ENCODE data around the gene HDAC6.

The HDAC6 gene

GRCh38 chrX:48792219-48792618, 9.6 kb upstream of the HDAC6 start:
- no peak for DNase-seq
- WGBS (ENCODE audit: extremely low coverage, insufficient coverage, low lambda C conversion rate): no CpG with 5 or more reads among the region's 7 CpGs
- no peak overlapping the region for H4K8ac ChIP-seq (ENCODE audit: low read depth, low read length)

GRCh38 chrX:48793935-48794334, 7.9 kb upstream of the HDAC6 start:
- Histone ChIP-seq H3K4ac (ENCODE audit: low read depth, low read length) (no peak overlapping the region), H2BK15ac (replicated peaks; ENCODE audit: low read depth) (no peak overlapping the region), H2BK120ac (ENCODE audit: low read depth, low read length) (no peak overlapping the region), H2BK5ac (ENCODE audit: low read length) (no peak overlapping the region), H3K36me3 (ENCODE audit: control insufficient read depth, insufficient read depth, low read length) (no peaks in the 10 kb centered on the region), H3K79me2 (ENCODE audit: control insufficient read depth, insufficient read depth, low read length) (no peaks in the 10 kb centered on the region), H3K27me3 (ENCODE audit: insufficient read depth, low read length, poor library complexity) (no peaks in the 10 kb centered on the region), H4K8ac (ENCODE audit: low read depth, low read length) (no peak overlapping the region), H3K79me1 (ENCODE audit: low read length) (no peaks in the 10 kb centered on the region), H3K4me3 (ENCODE audit: low read length) (no peak overlapping the region), H3K9ac (ENCODE audit: low read length) (no peak overlapping the region), H3K27ac (ENCODE audit: low read depth, low read length) (no peak overlapping the region), H3K18ac (ENCODE audit: low read length) (no peak overlapping the region), H3K4me2 (ENCODE audit: low read length) (no peak overlapping the region), H4K5ac (ENCODE audit: low read length) (no peak overlapping the region), H3K4me1 (ENCODE audit: control insufficient read depth, low read depth, low read length) (no peaks in the 10 kb centered on the region), H3K23ac (ENCODE audit: low read length) (no peak overlapping the region), H3K56ac (ENCODE audit: low read length) (no peak overlapping the region), H2AK5ac (ENCODE audit: low read length) (no peak overlapping the region)
- no peak for DNase-seq
- no CpG with 5 or more reads among the region's 4 CpGs for WGBS (ENCODE audit: extremely low coverage, insufficient coverage, low lambda C conversion rate)

More at GRCh38 chrX:48792219-48792618, 9.6 kb upstream of the HDAC6 start:
- H3K27me3 ChIP-seq (ENCODE audit: insufficient read depth, low read length, poor library complexity): no peaks in the 10 kb centered on the region
- no peak overlapping the region for H4K5ac ChIP-seq (ENCODE audit: low read length)
- H3K9ac ChIP-seq (ENCODE audit: low read length): no peak overlapping the region
- no peak overlapping the region for H3K4me3 ChIP-seq (ENCODE audit: low read length)
- H2BK5ac ChIP-seq (ENCODE audit: low read length): no peak overlapping the region
- no peak overlapping the region for H2BK120ac ChIP-seq (ENCODE audit: low read depth, low read length)
- H3K79me1 ChIP-seq (ENCODE audit: low read length): no peaks in the 10 kb centered on the region
- no peak overlapping the region for H2BK15ac ChIP-seq (replicated peaks; ENCODE audit: low read depth)
- no peaks in the 10 kb centered on the region for H3K79me2 ChIP-seq (ENCODE audit: control insufficient read depth, insufficient read depth, low read length)
- no peak overlapping the region for H2AK5ac ChIP-seq (ENCODE audit: low read length)
- no peak overlapping the region for H3K27ac ChIP-seq (ENCODE audit: low read depth, low read length)
- H3K4me1 ChIP-seq (ENCODE audit: control insufficient read depth, low read depth, low read length): no peaks in the 10 kb centered on the region
- H3K23ac ChIP-seq (ENCODE audit: low read length): no peak overlapping the region
- H3K56ac ChIP-seq (ENCODE audit: low read length): no peak overlapping the region
- no peaks in the 10 kb centered on the region for H3K36me3 ChIP-seq (ENCODE audit: control insufficient read depth, insufficient read depth, low read length)
- no peak overlapping the region for H3K18ac ChIP-seq (ENCODE audit: low read length)
- H3K4ac ChIP-seq (ENCODE audit: low read depth, low read length): no peak overlapping the region
- H3K4me2 ChIP-seq (ENCODE audit: low read length): no peak overlapping the region

GRCh38 chrX:48794340-48794910, 7.4 kb upstream of the HDAC6 start:
- Histone ChIP-seq H3K9ac (ENCODE audit: low read length) (no peak overlapping the region), H3K36me3 (ENCODE audit: control insufficient read depth, insufficient read depth, low read length) (no peaks in the 10 kb centered on the region), H2BK15ac (replicated peaks; ENCODE audit: low read depth) (no peak overlapping the region), H2BK120ac (ENCODE audit: low read depth, low read length) (no peak overlapping the region), H3K4ac (ENCODE audit: low read depth, low read length) (no peak overlapping the region), H3K4me1 (ENCODE audit: control insufficient read depth, low read depth, low read length) (no peaks in the 10 kb centered on the region), H3K79me1 (ENCODE audit: low read length) (no peaks in the 10 kb centered on the region), H3K23ac (ENCODE audit: low read length) (no peak overlapping the region), H3K79me2 (ENCODE audit: control insufficient read depth, insufficient read depth, low read length) (no peaks in the 10 kb centered on the region), H3K56ac (ENCODE audit: low read length) (no peak overlapping the region), H3K27ac (ENCODE audit: low read depth, low read length) (no peak overlapping the region), H3K4me3 (ENCODE audit: low read length) (no peak overlapping the region), H3K4me2 (ENCODE audit: low read length) (no peak overlapping the region), H2AK5ac (ENCODE audit: low read length) (no peak overlapping the region), H2BK5ac (ENCODE audit: low read length) (no peak overlapping the region), H4K8ac (ENCODE audit: low read depth, low read length) (no peak overlapping the region), H3K18ac (ENCODE audit: low read length) (no peak overlapping the region), H4K5ac (ENCODE audit: low read length) (no peak overlapping the region), H3K27me3 (ENCODE audit: insufficient read depth, low read length, poor library complexity) (no peaks in the 10 kb centered on the region)
- no peak for DNase-seq
- no CpG with 5 or more reads among the region's 12 CpGs for WGBS (ENCODE audit: extremely low coverage, insufficient coverage, low lambda C conversion rate)

GRCh38 chrX:48794911-48795515, 6.9 kb upstream of the HDAC6 start:
- Histone ChIP-seq H3K23ac (ENCODE audit: low read length) (no peak overlapping the region), H3K56ac (ENCODE audit: low read length) (no peak overlapping the region), H3K4me3 (ENCODE audit: low read length) (no peak overlapping the region), H2BK15ac (replicated peaks; ENCODE audit: low read depth) (no peak overlapping the region), H3K4me2 (ENCODE audit: low read length) (no peak overlapping the region), H3K79me2 (ENCODE audit: control insufficient read depth, insufficient read depth, low read length) (no peaks in the 10 kb centered on the region), H3K79me1 (ENCODE audit: low read length) (no peaks in the 10 kb centered on the region), H2BK120ac (ENCODE audit: low read depth, low read length) (no peak overlapping the region), H3K4me1 (ENCODE audit: control insufficient read depth, low read depth, low read length) (no peaks in the 10 kb centered on the region), H3K18ac (ENCODE audit: low read length) (no peak overlapping the region), H3K27ac (ENCODE audit: low read depth, low read length) (no peak overlapping the region), H2AK5ac (ENCODE audit: low read length) (no peak overlapping the region), H3K27me3 (ENCODE audit: insufficient read depth, low read length, poor library complexity) (no peaks in the 10 kb centered on the region), H3K36me3 (ENCODE audit: control insufficient read depth, insufficient read depth, low read length) (no peaks in the 10 kb centered on the region), H3K4ac (ENCODE audit: low read depth, low read length) (no peak overlapping the region), H3K9ac (ENCODE audit: low read length) (no peak overlapping the region), H4K5ac (ENCODE audit: low read length) (no peak overlapping the region), H2BK5ac (ENCODE audit: low read length) (no peak overlapping the region), H4K8ac (ENCODE audit: low read depth, low read length) (no peak overlapping the region)
- WGBS (ENCODE audit: extremely low coverage, insufficient coverage, low lambda C conversion rate): no CpG with 5 or more reads among the region's 8 CpGs
- peak; percentile 41 for DNase-seq

- Histone ChIP-seq H2AK5ac (ENCODE audit: low read length) (no peak overlapping the region), H2BK5ac (ENCODE audit: low read length) (no peak overlapping the region), H2BK15ac (replicated peaks; ENCODE audit: low read depth) (no peak overlapping the region), H3K9ac (ENCODE audit: low read length) (no peak overlapping the region), H2BK120ac (ENCODE audit: low read depth, low read length) (no peak overlapping the region), H4K5ac (ENCODE audit: low read length) (no peak overlapping the region), H3K56ac (ENCODE audit: low read length) (no peak overlapping the region), H3K79me2 (ENCODE audit: control insufficient read depth, insufficient read depth, low read length) (no peaks in the 10 kb centered on the region), H3K36me3 (ENCODE audit: control insufficient read depth, insufficient read depth, low read length) (no peaks in the 10 kb centered on the region), H3K4me1 (ENCODE audit: control insufficient read depth, low read depth, low read length) (no peaks in the 10 kb centered on the region), H3K27ac (ENCODE audit: low read depth, low read length) (no peak overlapping the region), H3K4me3 (ENCODE audit: low read length) (no peak overlapping the region), H4K8ac (ENCODE audit: low read depth, low read length) (no peak overlapping the region), H3K4ac (ENCODE audit: low read depth, low read length) (no peak overlapping the region), H3K18ac (ENCODE audit: low read length) (no peak overlapping the region), H3K27me3 (ENCODE audit: insufficient read depth, low read length, poor library complexity) (no peaks in the 10 kb centered on the region), H3K79me1 (ENCODE audit: low read length) (no peaks in the 10 kb centered on the region), H3K4me2 (ENCODE audit: low read length) (no peak overlapping the region), H3K23ac (ENCODE audit: low read length) (no peak overlapping the region)
- WGBS (ENCODE audit: extremely low coverage, insufficient coverage, low lambda C conversion rate): no CpG with 5 or more reads among the region's 2 CpGs
- DNase-seq: no peak
Measured at GRCh38 chrX:48798318-48798717, 3.5 kb upstream of the HDAC6 start.
